COLO668 (cell line): ENCODE results near the gene DNAH14.
"Not testable (repeated sequence)": the region's sequence is repeated elsewhere in the genome, so short reads cannot be mapped to it uniquely, and the experiment has no call there.

Experiments used
- DNase-seq: peaks from one replicate; lab custom pipeline; 2025; ENCODE audit not compliant: unreplicated experiment; lab: John Stamatoyannopoulos, UW

Gene DNAH14

GRCh38 chr1:225341642-225342041 lies 412.2 kb downstream of the DNAH14 start:
- DNase-seq = no peak

DNA sequence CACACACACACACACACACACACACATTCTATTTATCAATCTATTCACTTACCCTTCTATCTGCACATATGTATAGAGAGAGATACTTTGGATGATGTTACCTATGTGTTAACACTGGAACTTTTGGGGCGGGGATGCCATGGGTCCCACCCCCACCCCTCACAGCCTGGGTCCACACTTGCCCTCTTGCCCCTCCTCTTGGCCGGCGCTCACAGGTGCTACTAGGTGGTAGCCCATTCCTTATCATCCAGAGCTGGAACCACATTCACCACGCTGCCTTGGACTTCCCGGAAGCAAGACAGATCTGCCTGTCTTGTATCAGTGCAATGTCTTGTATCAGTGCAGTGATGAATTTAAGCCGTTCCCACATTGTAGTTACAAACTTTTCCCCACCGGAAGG lies 413.2 kb downstream of the DNAH14 start:
- no peak for DNase-seq

GRCh38 chr1:225343618-225344017 lies 414.1 kb downstream of the DNAH14 start:
- DNase-seq = no peak

GRCh38 chr1:225347123-225347683 lies 417.7 kb downstream of the DNAH14 start:
- DNase-seq = no peak

GRCh38 chr1:225348400-225348799 lies 418.9 kb downstream of the DNAH14 start:
- DNase-seq = no peak

DNA sequence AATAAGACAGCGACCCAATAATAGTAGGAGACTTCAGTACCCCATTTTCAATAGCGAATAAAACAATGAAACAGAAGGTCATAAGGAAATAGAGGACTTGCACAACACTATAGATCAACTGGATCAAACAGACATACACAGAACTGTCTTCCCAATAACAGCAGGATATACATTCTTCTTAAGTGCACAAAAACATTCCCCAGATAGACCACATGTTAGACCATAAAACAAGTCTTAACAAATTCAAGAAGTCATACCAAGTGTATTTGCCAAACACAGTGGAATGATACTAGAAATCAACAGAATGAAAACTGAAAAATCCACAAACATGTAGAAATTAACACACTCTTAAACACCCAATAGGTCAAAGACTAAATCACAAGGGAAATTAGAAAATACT lies 420.4 kb downstream of the DNAH14 start:
- no peak for DNase-seq

- DNase-seq = no peak
These were observed 421.4 kb downstream of the DNAH14 start for GRCh38 chr1:225350872-225351271.

DNA sequence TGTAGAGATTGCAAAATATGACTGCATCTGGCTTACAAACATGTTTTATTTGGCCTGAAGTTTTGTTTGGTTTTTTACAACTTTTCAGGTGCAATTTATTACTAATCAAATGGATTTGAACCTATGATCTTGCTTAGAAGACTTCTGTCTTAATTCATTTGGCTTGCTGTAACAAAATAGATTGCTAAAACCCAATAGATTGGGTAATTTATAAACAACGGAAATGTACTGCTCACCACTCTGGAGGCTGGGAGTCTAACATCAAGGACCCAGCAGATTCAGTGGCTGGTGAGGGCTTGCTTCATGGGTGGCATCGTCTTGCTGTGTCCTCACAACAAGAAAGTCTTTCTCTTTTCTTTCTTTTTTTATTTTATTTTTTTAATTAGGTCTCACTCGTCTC lies 425.4 kb downstream of the DNAH14 start:
- no peak for DNase-seq

DNA sequence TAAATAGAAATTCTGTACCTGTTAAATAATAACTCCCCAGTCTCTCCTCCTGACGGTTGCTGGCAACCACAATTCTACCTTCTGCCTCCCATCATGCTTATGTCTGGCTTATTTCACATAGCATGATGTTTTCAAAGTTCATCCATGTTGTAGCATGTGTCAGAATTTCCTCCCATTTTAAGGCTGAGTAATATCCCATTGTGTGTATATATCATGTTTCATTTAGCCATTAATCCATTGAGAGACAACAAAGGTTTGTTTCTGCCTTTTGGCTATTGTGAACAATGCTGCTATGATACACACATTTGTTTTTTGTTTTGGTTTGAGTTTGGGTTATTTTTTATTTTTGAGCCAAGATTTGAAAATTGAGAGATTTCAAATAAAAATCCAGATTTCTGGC lies 426.4 kb downstream of the DNAH14 start:
- DNase-seq = no peak

DNA sequence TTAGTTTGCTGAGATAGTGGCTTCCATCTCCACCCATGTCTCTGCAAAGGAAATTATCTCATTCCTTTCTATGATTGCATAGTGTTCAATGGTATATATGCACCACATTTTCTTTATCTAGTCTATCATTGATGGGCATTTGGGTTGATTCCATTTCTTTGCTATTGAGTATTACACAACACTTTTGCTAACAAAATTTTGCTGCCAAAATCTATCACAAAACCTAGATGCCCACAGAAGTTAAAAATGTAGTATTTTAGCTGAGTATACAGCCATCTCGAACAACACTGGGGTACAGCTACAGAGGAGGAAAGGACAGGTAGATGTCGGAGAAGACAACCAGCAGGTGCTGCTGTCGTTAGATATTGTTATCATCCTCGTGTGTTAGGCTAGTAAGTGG lies 430.6 kb downstream of the DNAH14 start:
- DNase-seq = no peak

GRCh38 chr1:225361176-225361575 lies 431.7 kb downstream of the DNAH14 start:
- no peak for DNase-seq

GRCh38 chr1:225362805-225363204 lies 433.3 kb downstream of the DNAH14 start:
- no peak for DNase-seq

GRCh38 chr1:225364439-225364838 lies 435.0 kb downstream of the DNAH14 start:
- DNase-seq = no peak

GRCh38 chr1:225366018-225366417 lies 436.5 kb downstream of the DNAH14 start:
- DNase-seq = no peak

GRCh38 chr1:225366552-225366951 lies 437.1 kb downstream of the DNAH14 start:
- DNase-seq = no peak

DNA sequence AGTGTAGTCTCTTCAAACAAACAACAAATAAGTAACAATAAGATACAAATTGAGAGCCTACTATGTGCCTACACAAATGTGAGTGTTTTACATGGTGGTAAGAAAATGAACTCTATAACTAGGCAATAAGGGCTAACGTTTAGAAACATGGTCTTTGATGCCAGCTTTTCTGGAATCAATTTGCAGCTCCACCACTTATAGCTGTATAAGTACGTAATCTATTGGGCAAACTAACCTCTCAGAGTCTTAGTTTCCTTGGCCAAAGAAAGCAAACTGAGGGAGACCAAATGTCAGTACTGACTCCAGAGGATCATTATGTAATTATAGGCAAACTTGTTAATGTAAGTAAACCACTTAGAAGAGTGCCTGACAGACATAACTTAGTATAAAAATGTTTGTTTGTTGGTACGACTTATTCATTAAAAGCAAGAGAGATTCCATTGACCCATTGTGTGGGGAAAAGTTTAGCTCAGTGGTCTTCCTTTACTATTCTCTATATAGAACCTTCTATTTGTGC lies 438.6 kb downstream of the DNAH14 start:
- DNase-seq = no peak

GRCh38 chr1:225371366-225372010 lies 442.0 kb downstream of the DNAH14 start:
- no peak for DNase-seq

DNA sequence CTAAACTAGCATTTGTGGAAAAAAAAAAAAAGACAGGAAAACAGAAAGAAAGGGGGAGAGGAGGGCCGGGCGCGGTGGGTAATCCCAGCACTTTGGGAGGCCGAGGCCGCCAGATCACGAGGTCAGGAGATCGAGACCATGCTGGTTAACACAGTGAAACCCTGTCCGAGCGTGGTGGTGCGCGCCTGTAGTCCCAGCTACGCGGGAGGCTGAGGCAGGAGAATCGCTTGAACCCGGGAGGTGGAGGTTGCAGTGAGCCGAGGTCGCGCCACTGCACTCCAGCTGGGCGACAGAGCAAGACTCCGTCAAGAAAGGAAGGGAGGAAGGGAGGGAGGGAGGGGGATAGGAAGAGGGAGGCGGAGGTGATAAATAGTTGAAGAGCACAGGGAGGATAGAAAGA lies 443.7 kb downstream of the DNAH14 start:
- no peak for DNase-seq

DNA sequence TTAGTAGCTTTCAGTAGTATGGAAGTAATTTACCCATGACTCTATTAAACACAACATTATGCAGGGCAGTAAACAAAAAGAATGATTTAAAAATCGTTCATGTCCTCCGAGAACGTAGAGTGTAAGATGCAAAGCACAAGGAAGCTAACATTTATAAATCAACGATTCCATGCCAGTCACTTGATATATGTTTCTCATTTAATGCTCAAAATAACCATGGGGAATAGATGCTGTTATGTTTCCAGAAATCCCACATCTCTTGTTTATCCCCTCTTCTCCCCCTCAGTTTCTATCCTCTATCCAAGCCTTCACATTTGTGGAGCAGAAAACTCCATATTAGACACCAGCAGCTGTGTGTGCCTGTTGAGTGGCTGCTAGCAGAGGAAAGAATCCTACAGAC lies 445.5 kb downstream of the DNAH14 start:
- no peak for DNase-seq

- DNase-seq = peak; percentile 29
These were observed 449.4 kb downstream of the DNAH14 start for GRCh38 chr1:225378880-225379279.

GRCh38 chr1:225380691-225381090 lies 451.2 kb downstream of the DNAH14 start:
- DNase-seq = no peak

DNA sequence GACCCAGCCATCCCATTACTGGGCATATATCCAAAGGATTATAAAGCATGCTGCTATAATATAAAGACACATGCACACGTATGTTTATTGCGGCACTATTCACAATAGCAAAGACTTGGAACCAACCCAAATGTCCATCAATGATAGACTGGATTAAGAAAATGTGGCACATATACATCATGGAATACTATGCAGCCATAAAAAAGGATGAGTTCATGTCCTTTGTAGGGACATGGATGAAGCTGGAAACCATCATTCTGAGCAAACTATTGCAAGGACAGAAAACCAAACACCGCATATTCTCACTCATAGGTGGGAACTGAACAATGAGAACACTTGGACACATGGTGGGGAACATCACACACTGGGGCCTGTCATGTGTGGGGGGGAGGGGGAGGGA lies 457.4 kb downstream of the DNAH14 start:
- not testable (repeated sequence) for DNase-seq

DNA sequence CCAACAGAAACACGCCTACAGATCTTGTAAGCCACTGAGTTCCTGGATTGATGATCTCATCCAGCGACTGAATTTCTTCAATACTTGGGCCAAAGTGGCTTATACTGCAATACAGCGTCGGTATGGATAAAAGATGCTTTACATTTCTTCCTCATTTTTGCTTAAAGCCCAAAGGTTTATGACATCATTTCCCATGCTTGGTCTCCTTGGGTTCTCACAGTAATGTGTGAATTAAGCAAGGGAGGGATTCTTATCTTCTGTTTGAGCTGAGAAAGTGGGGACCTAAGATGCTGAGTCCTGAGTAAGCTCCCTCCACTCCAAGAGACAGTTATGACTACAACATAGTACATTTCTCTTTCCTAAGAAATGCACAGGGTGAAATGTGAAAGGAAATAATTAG lies 458.9 kb downstream of the DNAH14 start:
- no peak for DNase-seq
